ENCODE data around the gene TERC. TPM values are rescaled to one million over a fixed set of nuclear protein-coding genes. Genes with fewer than 3 reads are reported as not detected.

The TERC gene
- polyA plus RNA-seq, 1 experiment: not detected

DNA sequence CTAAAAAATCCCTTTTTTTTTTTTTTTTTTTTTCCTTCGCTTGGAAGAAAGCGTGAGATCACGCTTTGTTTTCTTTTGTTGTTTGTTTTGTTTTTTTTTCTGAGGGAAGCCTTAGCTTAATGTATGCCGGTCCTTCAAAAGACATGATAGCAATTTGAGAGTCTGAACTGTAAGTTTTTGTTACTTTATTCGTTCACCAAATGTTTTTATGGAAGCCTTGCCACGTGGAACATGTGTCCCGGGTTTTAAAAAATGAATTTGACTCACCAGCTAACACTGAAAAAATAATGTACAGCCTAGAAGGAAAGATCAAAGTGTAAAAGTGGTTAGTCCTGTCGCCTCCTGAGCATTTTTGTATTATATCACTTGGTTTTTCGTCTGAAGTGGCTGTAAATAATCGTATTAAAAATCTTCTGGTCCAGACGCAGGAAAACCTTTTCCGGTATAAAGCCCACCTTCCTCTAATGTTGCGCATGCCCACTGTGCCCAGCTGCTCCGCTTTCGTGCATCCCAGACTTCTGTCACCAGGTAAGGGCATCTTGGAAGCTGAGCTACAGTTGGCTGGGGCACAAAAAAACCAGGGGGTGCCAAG is 7.5 kb upstream of the TERC start:
- peaks cover 3% of the 10 kb centered on the region; the same call in 1 of the 2 replicates for H3K9me3 ChIP-seq (ENCODE audit: control insufficient read depth, insufficient read depth, low read length)
- TF ChIP-seq, protein P1, sequence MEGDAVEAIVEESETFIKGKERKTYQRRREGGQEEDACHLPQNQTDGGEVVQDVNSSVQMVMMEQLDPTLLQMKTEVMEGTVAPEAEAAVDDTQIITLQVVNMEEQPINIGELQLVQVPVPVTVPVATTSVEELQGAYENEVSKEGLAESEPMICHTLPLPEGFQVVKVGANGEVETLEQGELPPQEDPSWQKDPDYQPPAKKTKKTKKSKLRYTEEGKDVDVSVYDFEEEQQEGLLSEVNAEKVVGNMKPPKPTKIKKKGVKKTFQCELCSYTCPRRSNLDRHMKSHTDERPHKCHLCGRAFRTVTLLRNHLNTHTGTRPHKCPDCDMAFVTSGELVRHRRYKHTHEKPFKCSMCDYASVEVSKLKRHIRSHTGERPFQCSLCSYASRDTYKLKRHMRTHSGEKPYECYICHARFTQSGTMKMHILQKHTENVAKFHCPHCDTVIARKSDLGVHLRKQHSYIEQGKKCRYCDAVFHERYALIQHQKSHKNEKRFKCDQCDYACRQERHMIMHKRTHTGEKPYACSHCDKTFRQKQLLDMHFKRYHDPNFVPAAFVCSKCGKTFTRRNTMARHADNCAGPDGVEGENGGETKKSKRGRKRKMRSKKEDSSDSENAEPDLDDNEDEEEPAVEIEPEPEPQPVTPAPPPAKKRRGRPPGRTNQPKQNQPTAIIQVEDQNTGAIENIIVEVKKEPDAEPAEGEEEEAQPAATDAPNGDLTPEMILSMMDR (IDR thresholded peaks at IDR 0.05; ENCODE audit: low read depth, low read length): no peak
- DNase-seq (ENCODE audit: low read depth, low spot score): no peak
- CTCF ChIA-PET: interaction anchor here (0.6 to 0.7 kb wide), 2 partner anchors 9 to 1987 kb away, joined by 3 to 4 read pairs; no protein-coding TSS in a partner anchor
- H3K4me3 ChIP-seq (ENCODE audit: low read depth, low read length): peak overlapping the region; percentile 96
- H3K27ac ChIP-seq (ENCODE audit: low read depth, low read length): peak overlapping the region; percentile 98
- POLR2A ChIA-PET: interaction anchor here (0.7 to 1.8 kb wide), 3 partner anchors 8 to 63 kb away, joined by 3 to 5 read pairs (median 3); partner anchors contain the start of genes LRRC34 and LRRIQ4
- H3K27me3 ChIP-seq (ENCODE audit: control insufficient read depth, insufficient read depth, low read length): no peaks in the 10 kb centered on the region

DNA sequence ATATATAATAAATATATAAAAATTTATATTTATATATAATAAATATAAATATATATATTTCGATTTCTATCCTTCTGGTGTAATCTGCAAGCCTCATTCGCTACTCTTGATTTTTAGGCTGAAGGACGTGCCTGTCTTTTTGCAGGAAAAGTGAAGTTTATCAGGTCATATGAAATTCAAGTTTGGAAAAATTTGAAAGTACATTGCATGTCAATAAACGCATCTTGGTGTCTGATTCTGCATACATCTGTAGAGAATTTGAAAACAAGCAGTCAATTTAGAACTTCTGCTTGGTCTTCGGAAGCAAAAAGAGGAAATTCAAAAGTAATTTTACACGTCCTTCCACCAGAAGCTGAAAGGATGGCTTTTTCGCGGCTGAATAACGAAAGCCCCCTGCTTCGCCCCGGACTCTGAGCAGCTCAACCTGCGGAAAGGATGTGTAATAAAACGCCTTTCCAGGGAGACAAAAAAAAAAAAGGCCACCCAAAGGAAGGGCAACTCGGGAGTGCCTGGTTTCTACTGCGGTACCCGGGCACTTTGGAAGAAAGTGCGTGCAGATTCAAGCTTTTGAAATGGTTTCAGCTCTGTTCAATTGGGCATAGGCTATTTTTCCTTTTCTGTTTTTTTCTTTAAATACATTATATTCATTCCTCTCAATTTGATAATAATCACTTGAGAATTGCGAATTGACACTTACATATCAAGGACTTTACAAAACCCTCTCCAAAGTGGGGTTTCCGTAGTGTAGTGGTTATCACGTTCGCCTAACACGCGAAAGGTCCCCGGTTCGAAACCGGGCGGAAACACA is 6.8 kb upstream of the TERC start:
- TF ChIP-seq, protein P1 (IDR thresholded peaks at IDR 0.05; ENCODE audit: low read depth, low read length): no peak
- H3K27ac ChIP-seq (ENCODE audit: low read depth, low read length): peak overlapping the region; percentile 98
- peak overlapping the region; percentile 83 for H3K4me3 ChIP-seq (ENCODE audit: low read depth, low read length)
- CTCF ChIA-PET: interaction anchor here (0.6 to 0.7 kb wide), 2 partner anchors 8 to 1988 kb away, joined by 3 to 4 read pairs; no protein-coding TSS in a partner anchor
- H3K9me3 ChIP-seq (ENCODE audit: control insufficient read depth, insufficient read depth, low read length): peaks cover 3% of the 10 kb centered on the region; the same call in 1 of the 2 replicates
- no peaks in the 10 kb centered on the region for H3K27me3 ChIP-seq (ENCODE audit: control insufficient read depth, insufficient read depth, low read length)
- peak; percentile 61 for DNase-seq (ENCODE audit: low read depth, low spot score)
- POLR2A ChIA-PET: interaction anchor here (0.7 to 1.1 kb wide), 3 partner anchors 40 to 63 kb away, joined by 3 read pairs; partner anchors contain the start of genes LRRC34 and LRRIQ4

- POLR2A ChIA-PET: interaction anchor here (0.6 to 1.5 kb wide), 7 partner anchors 42 to 1099 kb away, joined by 3 to 9 read pairs (median 5); partner anchors contain the start of genes LRRC34 and LRRIQ4
- CTCF ChIA-PET: interaction anchor here (0.7 to 1.1 kb wide), 4 partner anchors 11 to 728 kb away, joined by 3 to 11 read pairs (median 4); no protein-coding TSS in a partner anchor
Observed at GRCh38 chr3:169769287-169770181, 4.7 kb upstream of the TERC start, which contains the start of gene ACTRT3. Gene ACTRT3 (minus strand): TSS chr3:169769561. CDS start chr3:169769520, 41 bp downstream.

DNA sequence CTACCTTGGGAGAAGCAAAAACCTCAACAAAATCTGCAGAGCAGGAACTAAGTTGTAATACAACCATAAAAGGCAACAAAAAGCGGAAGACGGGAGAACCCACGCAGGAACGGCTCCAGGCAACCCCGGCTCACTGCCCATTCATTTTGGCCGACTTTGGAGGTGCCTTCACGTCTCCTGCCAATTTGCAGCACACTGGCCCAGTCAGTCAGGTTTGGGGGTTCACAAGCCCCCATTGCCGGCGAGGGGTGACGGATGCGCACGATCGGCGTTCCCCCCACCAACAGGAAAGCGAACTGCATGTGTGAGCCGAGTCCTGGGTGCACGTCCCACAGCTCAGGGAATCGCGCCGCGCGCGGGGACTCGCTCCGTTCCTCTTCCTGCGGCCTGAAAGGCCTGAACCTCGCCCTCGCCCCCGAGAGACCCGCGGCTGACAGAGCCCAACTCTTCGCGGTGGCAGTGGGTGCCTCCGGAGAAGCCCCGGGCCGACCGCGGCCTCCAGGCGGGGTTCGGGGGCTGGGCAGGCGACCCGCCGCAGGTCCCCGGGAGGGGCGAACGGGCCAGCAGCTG is 463 bp downstream of the TERC start:
- H3K4me3 ChIP-seq (ENCODE audit: low read depth, low read length): peak overlapping the region; percentile 83
- peaks cover 4% of the 10 kb centered on the region; the same call in 1 of the 2 replicates for H3K9me3 ChIP-seq (ENCODE audit: control insufficient read depth, insufficient read depth, low read length)
- POLR2A ChIA-PET: interaction anchor here (0.6 to 1.3 kb wide), 3 partner anchors 9 to 936 kb away, joined by 3 to 5 read pairs (median 5); partner anchors contain the start of genes MYNN and SEC62
- no peak for DNase-seq (ENCODE audit: low read depth, low spot score)
- TF ChIP-seq, protein P1 (IDR thresholded peaks at IDR 0.05; ENCODE audit: low read depth, low read length): no peak
- H3K27ac ChIP-seq (ENCODE audit: low read depth, low read length): peak overlapping the region; percentile 88
- CTCF ChIA-PET: interaction anchor here (0.7 to 2.2 kb wide), 4 partner anchors 19 to 899 kb away, joined by 3 to 13 read pairs (median 8); no protein-coding TSS in a partner anchor
- H3K27me3 ChIP-seq (ENCODE audit: control insufficient read depth, insufficient read depth, low read length): no peaks in the 10 kb centered on the region

More at GRCh38 chr3:169769287-169770181, 4.7 kb upstream of the TERC start, which contains the start of gene ACTRT3:
- H3K9me3 ChIP-seq (ENCODE audit: control insufficient read depth, insufficient read depth, low read length): peaks cover 6% of the 10 kb centered on the region; the same call in 1 of the 2 replicates
- peak within 1 kb of the TSS; percentile 56 for H3K4me3 ChIP-seq (ENCODE audit: low read depth, low read length)
- H3K27me3 ChIP-seq (ENCODE audit: control insufficient read depth, insufficient read depth, low read length): no peaks in the 10 kb centered on the region
- TF ChIP-seq, protein P1 (IDR thresholded peaks at IDR 0.05; ENCODE audit: low read depth, low read length): no peak
- DNase-seq (ENCODE audit: low read depth, low spot score): no peak
- H3K27ac ChIP-seq (ENCODE audit: low read depth, low read length): peak within 1 kb of the TSS; percentile 61
